ENCODE measurements around the gene ESM1. TPM values are rescaled to one million over a fixed set of nuclear protein-coding genes. Genes with fewer than 3 reads are reported as not detected.

The ESM1 gene
- polyA plus RNA-seq, 3 donors from 2014 or later, result 0.74 to 0.96 TPM; not detected in 1

Other genes with a start within 250 kb of the ESM1 start
- gene GZMK, start 38.7 kb upstream of the ESM1 start, polyA plus RNA-seq, result 100 to 1,000 TPM; 175 to 260 (median 257) TPM
- 1,000 to 10,000 TPM; 2,482 to 3,629 (median 2,746) TPM for gene GZMA, start 117.1 kb upstream of the ESM1 start, polyA plus RNA-seq
- not detected for gene GPX8, start 174.6 kb upstream of the ESM1 start, polyA plus RNA-seq
- gene CDC20B, start 187.6 kb upstream of the ESM1 start, polyA plus RNA-seq, result not detected
- not detected for gene MCIDAS, start 241.7 kb upstream of the ESM1 start, polyA plus RNA-seq
- not detected for gene CCNO, start 248.0 kb upstream of the ESM1 start, polyA plus RNA-seq